ENCODE data around the gene CNNM1.

Gene CNNM1

DNA sequence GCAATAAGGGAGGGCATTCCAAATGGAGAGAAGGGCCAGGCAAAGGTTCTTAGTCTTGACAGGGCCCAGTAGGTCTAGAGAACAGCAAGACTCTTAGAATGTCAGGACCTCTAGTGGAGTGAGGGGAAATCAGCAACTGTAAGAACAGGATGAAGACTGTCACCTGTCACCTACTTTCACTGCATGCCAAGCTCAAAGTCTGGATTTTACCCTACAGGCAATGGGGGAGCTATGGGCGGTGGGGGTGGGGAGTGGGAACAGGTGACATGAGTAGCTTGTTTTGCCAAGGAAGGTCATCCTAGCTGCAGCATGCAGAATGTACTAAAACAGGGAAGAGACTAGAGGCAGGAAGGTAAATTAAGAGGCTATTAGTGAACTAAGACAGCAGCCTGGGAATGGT is 82.9 kb downstream of the CNNM1 start:
- no peak for DNase-seq (ENCODE audit: insufficient read length, low spot score)
- FAIRE-seq: no peak
- no peak for TF ChIP-seq POLR2AphosphoS5 (IDR thresholded peaks at IDR 0.05; ENCODE audit: low read depth, low read length)
- TF ChIP-seq POU2F2 (IDR thresholded peaks at IDR 0.05; ENCODE audit: low read depth, low read length): no peak
- no peak for TF ChIP-seq POLR2A (IDR thresholded peaks at IDR 0.05; ENCODE audit: low read depth, low read length)
- TF ChIP-seq TAF1 (IDR thresholded peaks at IDR 0.05; ENCODE audit: low read depth, low read length): no peak
- no peak for TF ChIP-seq SPI1 (IDR thresholded peaks at IDR 0.05; ENCODE audit: low read depth, low read length)
- no peak for TF ChIP-seq PAX5 (IDR thresholded peaks at IDR 0.05; ENCODE audit: insufficient read depth, low read length, severe bottlenecking)

DNA sequence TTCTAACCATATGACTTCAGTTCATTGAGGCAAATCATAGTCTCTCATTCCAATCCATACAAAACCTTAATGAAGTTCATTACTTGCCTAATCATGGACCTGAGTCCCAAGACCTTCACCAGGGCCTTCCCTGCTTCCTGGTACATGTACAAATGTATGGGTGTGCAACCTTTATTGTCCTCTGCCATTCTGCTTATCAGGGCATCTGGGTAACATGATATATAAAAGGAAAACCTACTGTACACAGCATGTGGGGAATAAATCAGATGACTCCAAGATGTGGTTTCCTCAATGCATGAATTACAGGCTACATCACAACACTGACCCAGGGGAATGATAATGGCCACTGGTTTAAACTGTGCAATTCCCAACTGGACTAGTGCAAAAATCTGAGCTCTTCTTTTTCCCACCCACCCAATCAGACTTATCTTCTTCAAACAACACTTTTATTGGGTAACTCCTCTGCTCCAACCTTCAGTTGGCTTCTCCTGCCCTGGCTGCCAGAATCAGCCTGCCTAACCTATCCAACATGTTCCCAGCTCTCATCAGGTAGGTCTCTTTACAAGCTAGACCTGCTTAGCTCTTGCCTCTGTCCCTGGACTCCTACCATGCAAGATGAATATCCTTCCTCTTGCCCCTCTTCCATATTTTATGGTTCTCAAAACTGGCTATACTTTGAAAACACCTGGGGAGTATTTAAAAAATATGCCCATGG is 89.9 kb downstream of the CNNM1 start:
- TF ChIP-seq PAX5 (IDR thresholded peaks at IDR 0.05; ENCODE audit: insufficient read depth, low read length, severe bottlenecking) (no peak), POU2F2 (IDR thresholded peaks at IDR 0.05; ENCODE audit: low read depth, low read length) (no peak), POLR2AphosphoS5 (IDR thresholded peaks at IDR 0.05; ENCODE audit: low read depth, low read length) (no peak)
- DNase-seq (ENCODE audit: insufficient read length, low spot score) (no peak), FAIRE-seq (no peak)

GRCh38 chr10:99419688-99420087 is 90.5 kb downstream of the CNNM1 start:
- no peak for FAIRE-seq
- no peak for DNase-seq (ENCODE audit: insufficient read length, low spot score)
- TF ChIP-seq POU2F2 (IDR thresholded peaks at IDR 0.05; ENCODE audit: low read depth, low read length) (no peak), POLR2A (IDR thresholded peaks at IDR 0.05; ENCODE audit: low read depth, low read length) (no peak), PAX5 (IDR thresholded peaks at IDR 0.05; ENCODE audit: insufficient read depth, low read length, severe bottlenecking) (no peak), POLR2AphosphoS5 (IDR thresholded peaks at IDR 0.05; ENCODE audit: low read depth, low read length) (no peak), TAF1 (IDR thresholded peaks at IDR 0.05; ENCODE audit: low read depth, low read length) (no peak), SPI1 (IDR thresholded peaks at IDR 0.05; ENCODE audit: low read depth, low read length) (no peak)

DNA sequence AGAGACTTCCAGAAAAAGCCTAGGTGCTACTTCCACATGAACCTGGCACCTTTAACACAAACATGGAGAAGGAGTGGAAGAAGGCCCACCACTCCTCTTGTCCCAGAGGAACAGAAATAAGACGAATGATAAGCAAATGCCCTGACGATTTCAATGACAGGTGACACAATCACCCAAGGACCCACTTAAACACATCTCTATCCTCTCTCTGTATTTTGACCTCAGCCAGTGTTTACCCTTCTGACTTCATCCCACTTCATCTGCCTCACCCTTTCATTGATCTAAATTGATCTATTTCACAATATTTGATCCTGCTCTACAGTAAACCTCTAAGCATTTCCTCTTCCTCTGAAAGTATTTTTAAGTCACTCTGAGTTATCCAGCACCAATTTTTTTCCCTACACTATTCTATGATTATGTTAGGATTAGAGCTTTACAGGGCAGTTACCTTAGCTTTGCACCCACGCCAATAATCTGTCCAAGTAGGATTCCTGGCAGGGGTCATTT is 92.1 kb downstream of the CNNM1 start:
- no peak for TF ChIP-seq TAF1 (IDR thresholded peaks at IDR 0.05; ENCODE audit: low read depth, low read length)
- no peak for TF ChIP-seq POU2F2 (IDR thresholded peaks at IDR 0.05; ENCODE audit: low read depth, low read length)
- TF ChIP-seq SPI1 (IDR thresholded peaks at IDR 0.05; ENCODE audit: low read depth, low read length): no peak
- no peak for TF ChIP-seq POLR2AphosphoS5 (IDR thresholded peaks at IDR 0.05; ENCODE audit: low read depth, low read length)
- TF ChIP-seq PAX5 (IDR thresholded peaks at IDR 0.05; ENCODE audit: insufficient read depth, low read length, severe bottlenecking): no peak
- TF ChIP-seq POLR2A (IDR thresholded peaks at IDR 0.05; ENCODE audit: low read depth, low read length): no peak
- DNase-seq (ENCODE audit: insufficient read length, low spot score) (no peak), FAIRE-seq (no peak)

DNA sequence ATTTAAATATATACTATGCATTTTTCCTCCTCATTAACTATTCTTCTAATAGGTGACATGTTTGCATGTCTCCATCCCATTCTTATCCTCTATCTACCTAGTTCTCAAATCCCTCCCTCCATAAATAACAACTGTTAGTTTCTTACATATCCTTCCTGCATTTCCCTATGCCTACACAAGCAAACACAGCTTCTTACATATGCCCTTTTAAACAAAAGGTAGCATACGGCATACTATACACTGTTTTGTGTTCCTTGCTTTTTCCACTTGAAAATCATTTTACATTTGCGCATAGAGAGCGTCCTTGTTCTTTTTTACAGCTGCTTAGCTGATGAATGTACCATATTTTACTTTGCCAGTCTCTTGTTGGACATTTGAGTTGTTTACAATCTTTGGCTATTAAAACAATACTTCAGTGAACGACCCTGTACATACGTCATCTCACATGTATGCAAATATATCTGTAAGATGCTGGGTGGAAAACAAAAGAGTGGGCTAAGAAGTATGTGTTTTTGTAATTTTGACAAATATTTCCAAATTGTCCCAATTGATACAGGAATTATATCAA is 93.5 kb downstream of the CNNM1 start:
- TF ChIP-seq SPI1 (IDR thresholded peaks at IDR 0.05; ENCODE audit: low read depth, low read length): no peak
- TF ChIP-seq TAF1 (IDR thresholded peaks at IDR 0.05; ENCODE audit: low read depth, low read length): no peak
- no peak for TF ChIP-seq POLR2A (IDR thresholded peaks at IDR 0.05; ENCODE audit: low read depth, low read length)
- TF ChIP-seq PAX5 (IDR thresholded peaks at IDR 0.05; ENCODE audit: insufficient read depth, low read length, severe bottlenecking): no peak
- no peak for TF ChIP-seq POLR2AphosphoS5 (IDR thresholded peaks at IDR 0.05; ENCODE audit: low read depth, low read length)
- no peak for TF ChIP-seq POU2F2 (IDR thresholded peaks at IDR 0.05; ENCODE audit: low read depth, low read length)
- DNase-seq (ENCODE audit: insufficient read length, low spot score): no peak
- FAIRE-seq: no peak

DNA sequence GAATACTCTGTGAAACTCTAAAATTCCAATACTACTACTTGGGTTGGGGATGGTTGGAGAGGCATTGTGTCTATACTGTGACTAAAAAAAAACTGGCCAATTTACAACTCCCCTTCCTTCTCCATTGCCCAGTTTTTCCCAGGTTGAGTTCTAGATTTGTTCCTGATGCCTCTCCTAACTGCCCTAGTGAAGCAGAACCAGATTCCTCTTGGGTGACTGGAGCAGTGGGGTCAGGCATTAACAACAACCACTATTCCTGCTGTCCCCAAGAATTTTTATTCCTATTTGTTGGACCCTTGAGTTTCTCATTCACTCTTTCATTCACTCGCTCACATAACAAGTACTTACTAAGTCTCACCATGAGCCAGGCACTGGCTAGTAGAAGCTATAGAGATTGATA is 95.5 kb downstream of the CNNM1 start:
- FAIRE-seq: no peak
- TF ChIP-seq TAF1 (IDR thresholded peaks at IDR 0.05; ENCODE audit: low read depth, low read length) (no peak), POLR2A (IDR thresholded peaks at IDR 0.05; ENCODE audit: low read depth, low read length) (no peak), POLR2AphosphoS5 (IDR thresholded peaks at IDR 0.05; ENCODE audit: low read depth, low read length) (no peak), SPI1 (IDR thresholded peaks at IDR 0.05; ENCODE audit: low read depth, low read length) (no peak), POU2F2 (IDR thresholded peaks at IDR 0.05; ENCODE audit: low read depth, low read length) (no peak), PAX5 (IDR thresholded peaks at IDR 0.05; ENCODE audit: insufficient read depth, low read length, severe bottlenecking) (no peak)

GRCh38 chr10:99425204-99425603 is 96.0 kb downstream of the CNNM1 start:
- no peak for TF ChIP-seq PAX5 (IDR thresholded peaks at IDR 0.05; ENCODE audit: insufficient read depth, low read length, severe bottlenecking)
- TF ChIP-seq TAF1 (IDR thresholded peaks at IDR 0.05; ENCODE audit: low read depth, low read length): no peak
- no peak for TF ChIP-seq POU2F2 (IDR thresholded peaks at IDR 0.05; ENCODE audit: low read depth, low read length)
- no peak for TF ChIP-seq POLR2A (IDR thresholded peaks at IDR 0.05; ENCODE audit: low read depth, low read length)
- no peak for TF ChIP-seq POLR2AphosphoS5 (IDR thresholded peaks at IDR 0.05; ENCODE audit: low read depth, low read length)
- no peak for TF ChIP-seq SPI1 (IDR thresholded peaks at IDR 0.05; ENCODE audit: low read depth, low read length)
- no peak for DNase-seq (ENCODE audit: insufficient read length, low spot score)
- FAIRE-seq: no peak

More for the DNA sequence above, 95.5 kb downstream of the CNNM1 start:
- DNase-seq (ENCODE audit: insufficient read length, low spot score): no peak

DNA sequence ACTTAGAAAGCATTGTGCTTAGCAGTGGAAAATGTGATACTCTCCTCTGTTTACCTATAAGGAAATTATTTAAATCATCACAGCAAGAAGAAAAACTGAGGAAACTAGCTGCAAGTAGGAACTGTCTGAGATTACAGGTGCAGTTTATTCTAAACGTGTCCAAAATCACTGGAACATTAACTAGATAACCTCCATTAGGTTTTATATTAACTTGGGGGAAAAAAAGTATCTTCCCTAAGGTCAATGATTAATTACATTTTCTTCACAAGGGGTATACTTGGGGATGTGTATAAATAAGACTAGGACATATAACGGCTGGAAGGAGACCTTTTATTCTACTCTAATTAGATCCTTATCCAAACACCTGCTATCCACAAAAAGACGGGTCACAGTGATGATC is 97.5 kb downstream of the CNNM1 start:
- TF ChIP-seq POU2F2 (IDR thresholded peaks at IDR 0.05; ENCODE audit: low read depth, low read length): no peak
- no peak for TF ChIP-seq POLR2AphosphoS5 (IDR thresholded peaks at IDR 0.05; ENCODE audit: low read depth, low read length)
- no peak for TF ChIP-seq SPI1 (IDR thresholded peaks at IDR 0.05; ENCODE audit: low read depth, low read length)
- no peak for TF ChIP-seq TAF1 (IDR thresholded peaks at IDR 0.05; ENCODE audit: low read depth, low read length)
- no peak for TF ChIP-seq PAX5 (IDR thresholded peaks at IDR 0.05; ENCODE audit: insufficient read depth, low read length, severe bottlenecking)
- TF ChIP-seq POLR2A (IDR thresholded peaks at IDR 0.05; ENCODE audit: low read depth, low read length): no peak
- no peak for DNase-seq (ENCODE audit: insufficient read length, low spot score)
- no peak for FAIRE-seq

- no peak for TF ChIP-seq PAX5 (IDR thresholded peaks at IDR 0.05; ENCODE audit: insufficient read depth, low read length, severe bottlenecking)
- TF ChIP-seq POU2F2 (IDR thresholded peaks at IDR 0.05; ENCODE audit: low read depth, low read length): no peak
- TF ChIP-seq POLR2AphosphoS5 (IDR thresholded peaks at IDR 0.05; ENCODE audit: low read depth, low read length): no peak
- TF ChIP-seq POLR2A (IDR thresholded peaks at IDR 0.05; ENCODE audit: low read depth, low read length): no peak
- no peak for TF ChIP-seq SPI1 (IDR thresholded peaks at IDR 0.05; ENCODE audit: low read depth, low read length)
- TF ChIP-seq TAF1 (IDR thresholded peaks at IDR 0.05; ENCODE audit: low read depth, low read length): no peak
- DNase-seq (ENCODE audit: insufficient read length, low spot score) (no peak), FAIRE-seq (no peak)
Measured at GRCh38 chr10:99427566-99428190, 98.5 kb downstream of the CNNM1 start.
